IMR-90 (cell line): Measurements from ENCODE around the gene YY1AP1. TPM values are rescaled to one million over a fixed set of nuclear protein-coding genes. Genes with fewer than 3 reads are reported as not detected.

Experiments used
- ATAC-seq: fragments of 200-7000 bp; cut with Tn5 transposase; 2 replicates; pipeline ENCODE4 v1.9.1; 2020; ENCODE audit warnings: low read depth, mild to moderate bottlenecking, moderate library complexity
- BruUV-seq: library from RNA; stranded (reverse); fragments of 400-500 nt; replicated peaks from 2 replicates; lab custom pipeline; 2021; lab: Mats Ljungman, UMichigan
- CTCF ChIA-PET: fragments of 300-600 bp; formaldehyde crosslinking; extraction: SDS; loops from one replicate; lab custom pipeline; 2021; ENCODE audit warnings: antibody characterized with exemption; lab: Yijun Ruan, JAX
- POLR2A ChIA-PET: fragments of 300-600 bp; sonication (Branson Sonifier 250); formaldehyde crosslinking; loops from one replicate; lab custom pipeline; 2022; ENCODE audit warnings: antibody characterized with exemption; ENCODE audit not compliant: unreplicated experiment; lab: Charles Lee
- DNase-seq: peaks from one replicate; pipeline ENCODE4 v3.0.0; 2013
- H2AFZ ChIP-seq: replicated peaks from 2 replicates; pipeline ENCODE3; 2013; ENCODE audit warnings: low read length, mild to moderate bottlenecking; ENCODE audit not compliant: poor library complexity
- H2AK5ac ChIP-seq: 2 replicates; pipeline ENCODE4 v1.6.1; 2013; ENCODE audit warnings: low read depth, low read length, inconsistent platforms
- H2AK9ac ChIP-seq: replicated peaks from 2 replicates; pipeline ENCODE3; 2013; ENCODE audit warnings: mild to moderate bottlenecking, low read depth, low read length, moderate library complexity; ENCODE audit not compliant: poor library complexity
- H2BK120ac ChIP-seq: 2 replicates; pipeline ENCODE4 v1.6.1; 2013; ENCODE audit warnings: low read depth, low read length, inconsistent platforms
- H2BK15ac ChIP-seq: 3 replicates; pipeline ENCODE4 v1.6.1; 2013; ENCODE audit warnings: low read depth, low read length, inconsistent platforms
- H2BK20ac ChIP-seq: 2 replicates; pipeline ENCODE4 v1.6.1; 2013; ENCODE audit warnings: low read depth, mild to moderate bottlenecking, inconsistent platforms, low read length, moderate library complexity
- H2BK5ac ChIP-seq: 2 replicates; pipeline ENCODE4 v1.6.1; 2013; ENCODE audit warnings: mild to moderate bottlenecking, low read depth, low read length, inconsistent platforms; ENCODE audit not compliant: poor library complexity, severe bottlenecking
- H3K14ac ChIP-seq: replicated peaks from 2 replicates; pipeline ENCODE4 v1.6.1; 2013; ENCODE audit warnings: low read depth, low read length, inconsistent platforms
- H3K18ac ChIP-seq: 2 replicates; pipeline ENCODE4 v1.6.1; 2013; ENCODE audit warnings: low read depth, low read length, control low read depth
- H3K23ac ChIP-seq: 2 replicates; pipeline ENCODE4 v1.6.1; 2013; ENCODE audit warnings: low read depth, low read length, inconsistent platforms
- H3K27ac ChIP-seq: 2 replicates; pipeline ENCODE4 v1.5.1; 2013; ENCODE audit warnings: mild to moderate bottlenecking, control low read depth, low read length; ENCODE audit not compliant: insufficient read depth
- H3K27me3 ChIP-seq: 2 replicates; pipeline ENCODE4 v1.6.1; 2013; ENCODE audit warnings: low read length; ENCODE audit not compliant: control insufficient read depth, insufficient read depth
- H3K36me3 ChIP-seq: 2 replicates; pipeline ENCODE4 v1.6.1; 2013; ENCODE audit warnings: low read length, mixed read lengths; ENCODE audit not compliant: control insufficient read depth, insufficient read depth
- H3K4ac ChIP-seq: 2 replicates; pipeline ENCODE4 v1.6.1; 2013; ENCODE audit warnings: low read depth, low read length, inconsistent platforms
- H3K4me1 ChIP-seq: 2 replicates; pipeline ENCODE4 v1.6.1; 2013; ENCODE audit warnings: low read length, mixed read lengths; ENCODE audit not compliant: control insufficient read depth, insufficient read depth
- H3K4me2 ChIP-seq: 2 replicates; pipeline ENCODE4 v1.6.1; 2013; ENCODE audit warnings: low read depth, mild to moderate bottlenecking, control low read depth, low read length, moderate library complexity
- H3K4me3 ChIP-seq: 2 replicates; pipeline ENCODE4 v1.5.1; 2013; ENCODE audit warnings: low read depth, mild to moderate bottlenecking, control low read depth, low read length, moderate library complexity; ENCODE audit not compliant: insufficient read depth
- H3K56ac ChIP-seq: 2 replicates; pipeline ENCODE4 v1.6.1; 2013; ENCODE audit warnings: low read length, inconsistent platforms; ENCODE audit not compliant: insufficient read depth; ENCODE audit errors: extremely low read depth
- H3K79me1 ChIP-seq, 2 experiments: 2 replicates each; pipeline ENCODE4 v1.6.1; 2013; ENCODE audit warnings: low read length in 2 of 2, inconsistent platforms in 1 of 2, low read depth in 1 of 2
- H3K9ac ChIP-seq: 2 replicates; pipeline ENCODE4 v1.6.1; 2013; ENCODE audit warnings: low read depth, low read length, control low read depth
- H3K9me1 ChIP-seq: 2 replicates; pipeline ENCODE4 v1.6.1; 2013; ENCODE audit warnings: low read length, inconsistent platforms; ENCODE audit not compliant: insufficient read depth
- H3K9me3 ChIP-seq: 2 replicates; pipeline ENCODE4 v1.6.1; 2013; ENCODE audit warnings: low read length; ENCODE audit not compliant: control insufficient read depth, insufficient read depth
- H4K20me1 ChIP-seq: 2 replicates; pipeline ENCODE4 v1.6.1; 2013; ENCODE audit warnings: low read length, inconsistent platforms; ENCODE audit not compliant: insufficient read depth
- H4K5ac ChIP-seq: 2 replicates; pipeline ENCODE4 v1.6.1; 2013; ENCODE audit warnings: mild to moderate bottlenecking, low read depth, low read length, control low read depth
- H4K8ac ChIP-seq, 2 experiments: 2 replicates each; pipeline ENCODE4 v1.6.1; 2013; ENCODE audit warnings: low read depth in 2 of 2, low read length in 2 of 2, control low read depth in 1 of 2, inconsistent platforms in 1 of 2
- H4K91ac ChIP-seq: 2 replicates; pipeline ENCODE4 v1.6.1; 2013; ENCODE audit warnings: low read depth, low read length, inconsistent platforms; ENCODE audit not compliant: insufficient read depth
- BHLHE40 ChIP-seq: fragments of 150-350 bp; IDR thresholded peaks from 2 replicates; pipeline ENCODE4 v1.6.1; 2016; ENCODE audit warnings: mild to moderate bottlenecking, low read depth, low read length
- CEBPB ChIP-seq: IDR thresholded peaks from 2 replicates; pipeline ENCODE4 v1.6.1; 2012; ENCODE audit warnings: low read depth, low read length, improper control_type of control experiment
- CHD1 ChIP-seq: IDR thresholded peaks from 2 replicates; pipeline ENCODE4 v1.6.1; 2012; ENCODE audit warnings: low read depth, low read length, improper control_type of control experiment
- CTCF ChIP-seq: conservative IDR thresholded peaks from 2 replicates; pipeline ENCODE4 v1.5.1; 2012; ENCODE audit warnings: mild to moderate bottlenecking, low read depth, low read length, improper control_type of control experiment
- ELK1 ChIP-seq: fragments of 150-350 bp; IDR thresholded peaks from 2 replicates; pipeline ENCODE4 v1.6.1; 2016; ENCODE audit warnings: low read depth, mild to moderate bottlenecking, low read length, moderate library complexity, borderline replicate concordance
- FOS ChIP-seq: fragments of 150-350 bp; IDR thresholded peaks from 2 replicates; pipeline ENCODE4 v1.6.1; 2016; ENCODE audit warnings: low read depth, low read length
- MAFK ChIP-seq: IDR thresholded peaks from 2 replicates; pipeline ENCODE4 v1.6.1; 2012; ENCODE audit warnings: low read depth, low read length, improper control_type of control experiment
- MAZ ChIP-seq: IDR thresholded peaks from 2 replicates; pipeline ENCODE4 v1.6.1; 2012; ENCODE audit warnings: low read depth, mild to moderate bottlenecking, low read length, improper control_type of control experiment, moderate library complexity, borderline replicate concordance
- MXI1 ChIP-seq: IDR thresholded peaks from 2 replicates; pipeline ENCODE4 v1.6.1; 2012; ENCODE audit warnings: low read depth, mild to moderate bottlenecking, low read length, moderate library complexity, borderline replicate concordance
- NFE2L2 ChIP-seq: fragments of 150-350 bp; IDR thresholded peaks from 2 replicates; pipeline ENCODE4 v1.6.1; 2016; ENCODE audit warnings: low read depth, mild to moderate bottlenecking, low read length
- POLR2A ChIP-seq: IDR thresholded peaks from 2 replicates; pipeline ENCODE4 v1.6.1; 2012; ENCODE audit warnings: mild to moderate bottlenecking, low read depth, low read length
- RAD21 ChIP-seq: IDR thresholded peaks from 2 replicates; pipeline ENCODE4 v1.6.1; 2012; ENCODE audit warnings: low read length, improper control_type of control experiment
- RCOR1 ChIP-seq: IDR thresholded peaks from 2 replicates; pipeline ENCODE4 v1.6.1; 2012; ENCODE audit warnings: mild to moderate bottlenecking, low read length, improper control_type of control experiment; ENCODE audit not compliant: insufficient replicate concordance
- RFX5 ChIP-seq: IDR thresholded peaks from 2 replicates; pipeline ENCODE4 v1.8.0; 2012; ENCODE audit warnings: low read depth, mild to moderate bottlenecking, low read length, moderate library complexity
- SMC3 ChIP-seq: fragments of 150-350 bp; IDR thresholded peaks from 2 replicates; pipeline ENCODE4 v1.6.1; 2016; ENCODE audit warnings: low read depth, mild to moderate bottlenecking, antibody characterized with exemption, low read length, moderate library complexity
- USF2 ChIP-seq: fragments of 150-350 bp; IDR thresholded peaks from 2 replicates; pipeline ENCODE4 v1.6.1; 2017; ENCODE audit warnings: mild to moderate bottlenecking, antibody characterized with exemption, low read length, low read depth
- whole genome bisulfite sequencing, 2 experiments: methylation state at CpG; one replicate each; pipeline versions ENCODE4 v1.1.5 to v1.1.7; 2013; ENCODE audit warnings: missing lambda C conversion rate in 2 of 2; ENCODE audit not compliant: insufficient read length in 1 of 2; ENCODE audit errors: extremely low coverage in 2 of 2; 5-methylcytosine and 5-hydroxymethylcytosine counted together
- dilution Hi-C: fragments of 300-500 bp; cut with HindIII; formaldehyde crosslinking; loops from one replicate; pipeline ENCODE4 v1.14.3; 2018; ENCODE audit warnings: low sequenced_read_pairs; ENCODE audit not compliant: unreplicated experiment
- in situ Hi-C: fragments of 300-500 bp; cut with MboI; formaldehyde crosslinking; loops from 3 replicates; pipeline ENCODE4 v1.14.3; 2019; ENCODE audit warnings: low sequenced_read_pairs, inconsistent platforms, mixed read lengths
- intact Hi-C: fragments of 100-400 bp; cut with micrococcal nuclease; formaldehyde crosslinking; loops from 2 replicates; pipeline ENCODE4 v1.10.0; 2022
- polyA plus RNA-seq, 3 experiments: library from polyadenylated mRNA; depleted of rRNA; stranded (reverse); fragments of >200 nt; gene quantifications; 2 replicates each; pipeline ENCODE4 v1.2.3, GENCODE V29; 2012; ENCODE audit warnings: low replicate concordance in 1 of 3
- total RNA-seq: library from RNA; depleted of rRNA; stranded (reverse); fragments of >200 nt; gene quantifications from 2 replicates; pipeline ENCODE4 v1.2.3, GENCODE V29; 2012

The YY1AP1 gene
- total and polyA plus RNA-seq, 2 of the 4 experiments (the other 2 are of a cell fraction), result 31.5 to 52.6 TPM

GRCh38 chr1:155681776-155682175 is 6.8 kb downstream of the YY1AP1 start:
- H2AK5ac ChIP-seq, result no peak overlapping the region
- H3K4me3 ChIP-seq, result no peak overlapping the region
- dilution Hi-C loops, result no loop called here
- TF ChIP-seq RFX5 (no peak), RAD21 (no peak), RCOR1 (no peak), NFE2L2 (no peak), MAZ (no peak), POLR2A (no peak), CHD1 (no peak), CEBPB (no peak), SMC3 (no peak), MXI1 (no peak), ELK1 (no peak), BHLHE40 (no peak), FOS (no peak), MAFK (no peak), USF2 (no peak), CTCF (no peak)
- H3K4ac ChIP-seq, result no peak overlapping the region
- no peak overlapping the region for H4K5ac ChIP-seq
- H2BK120ac ChIP-seq, result no peak overlapping the region
- no peak overlapping the region for H3K56ac ChIP-seq
- no peak overlapping the region for H4K8ac ChIP-seq
- no peak overlapping the region for H3K4me2 ChIP-seq
- H2BK20ac ChIP-seq, result no peak overlapping the region
- no peaks in the 10 kb centered on the region for H3K27me3 ChIP-seq
- BruUV-seq, result no TSS peak
- H3K9me1 ChIP-seq, result peaks cover 8% of the 10 kb centered on the region; the same call in 1 of the 2 replicates
- no peak overlapping the region for H2AK9ac ChIP-seq
- ATAC-seq (no peak), DNase-seq (no peak)
- ChIA-PET CTCF (interaction anchor here (0.6 kb wide), 1 partner anchor 63 kb away, joined by 8 read pairs; no protein-coding TSS in a partner anchor), POLR2A (no interaction called here)
- H3K18ac ChIP-seq, result no peak overlapping the region
- H3K23ac ChIP-seq, result no peak overlapping the region
- H3K14ac ChIP-seq, result no peak overlapping the region
- H3K36me3 ChIP-seq, result peaks cover 18% of the 10 kb centered on the region
- H3K79me1 ChIP-seq, result peaks cover 28 to 50% of the 10 kb centered on the region in 2 experiments
- H2BK15ac ChIP-seq, result no peak overlapping the region
- no peak overlapping the region for H2AFZ ChIP-seq
- WGBS, 2 experiments, result no CpG with 5 or more reads among the region's 2 CpGs
- no peak overlapping the region for H3K9ac ChIP-seq
- peaks cover 2% of the 10 kb centered on the region for H3K4me1 ChIP-seq
- in situ Hi-C loops, result no loop called here
- no peaks in the 10 kb centered on the region for H3K9me3 ChIP-seq
- H2BK5ac ChIP-seq, result no peak overlapping the region
- H4K20me1 ChIP-seq, result peaks cover 61% of the 10 kb centered on the region
- intact Hi-C loops, result loop anchor here (5.0 kb wide), 1 partner anchor 46 kb away; no protein-coding TSS in a partner anchor
- no peak overlapping the region for H3K27ac ChIP-seq
- H4K91ac ChIP-seq, result no peak overlapping the region
